GM21529 (cell line): ENCODE results near the gene NFATC2.

Experiments
- ATAC-seq: cut with Tn5 transposase; IDR thresholded peaks from one replicate; pipeline ENCODE4 v1.9.1; 2021; ENCODE audit not compliant: unreplicated experiment

NFATC2 gene

GRCh38 chr20:51342510-51343236 lies 199.8 kb downstream of the NFATC2 start:
- ATAC-seq, result no peak

- ATAC-seq, result no peak
These were observed 200.9 kb downstream of the NFATC2 start for GRCh38 chr20:51341581-51341980.

- no peak for ATAC-seq
These were observed 202.1 kb downstream of the NFATC2 start for GRCh38 chr20:51340451-51340840.

GRCh38 chr20:51339721-51340450 lies 202.6 kb downstream of the NFATC2 start:
- ATAC-seq, result no peak

- ATAC-seq, result no peak
These were observed 203.7 kb downstream of the NFATC2 start for GRCh38 chr20:51338692-51339440.

GRCh38 chr20:51337126-51337805 lies 205.3 kb downstream of the NFATC2 start:
- ATAC-seq, result no peak
